PC-3 (cell line): ENCODE results near the gene SCYL1. TPM values are rescaled to one million over a fixed set of nuclear protein-coding genes. Genes with fewer than 3 reads are reported as not detected.

Experiments used
- ATAC-seq: fragments of 200-7000 bp; cut with Tn5 transposase; 2 replicates; pipeline ENCODE4 v1.9.1; 2020; ENCODE audit warnings: mild to moderate bottlenecking, moderate library complexity
- BruUV-seq: library from RNA; stranded (reverse); fragments of 400-500 nt; replicated peaks from 2 replicates; lab custom pipeline; 2021; lab: Mats Ljungman, UMichigan
- CTCF ChIA-PET: fragments of 300-600 bp; sonication (Branson Sonifier 250); formaldehyde crosslinking; loops from one replicate; lab custom pipeline; 2022; ENCODE audit warnings: antibody characterized with exemption; lab: Charles Lee
- POLR2A ChIA-PET: fragments of 300-600 bp; sonication (Branson Sonifier 250); formaldehyde crosslinking; loops from one replicate; lab custom pipeline; 2022; ENCODE audit warnings: antibody characterized with exemption; ENCODE audit not compliant: unreplicated experiment; lab: Charles Lee
- DNase-seq: peaks from one replicate; pipeline ENCODE4 v3.0.0-alpha.2; 2015
- H2AFZ ChIP-seq: fragments of 300-600 bp; sonication (generic); 2 replicates; pipeline ENCODE4 v1.6.0; 2016; ENCODE audit warnings: antibody characterized with exemption, low read length
- H3F3A ChIP-seq: fragments of 300-600 bp; sonication (generic); one replicate; pipeline ENCODE4 v1.6.0; 2017; ENCODE audit warnings: antibody characterized with exemption, low read length, control low read depth, mild to moderate bottlenecking; ENCODE audit not compliant: unreplicated experiment
- H3K27ac ChIP-seq: fragments of 300-600 bp; sonication (generic); 2 replicates; pipeline ENCODE4 v1.5.1; 2016; ENCODE audit warnings: mild to moderate bottlenecking, low read length
- H3K27me3 ChIP-seq: fragments of 300-600 bp; sonication (generic); 2 replicates; pipeline ENCODE4 v1.6.1; 2016; ENCODE audit warnings: low read length, mixed read lengths
- H3K36me3 ChIP-seq: fragments of 300-600 bp; sonication (generic); 2 replicates; pipeline ENCODE4 v1.6.1; 2016; ENCODE audit warnings: low read depth, mixed run types, low read length, mixed read lengths
- H3K4me1 ChIP-seq: fragments of 300-600 bp; sonication (generic); 2 replicates; pipeline ENCODE4 v1.5.1; 2016; ENCODE audit warnings: low read length; ENCODE audit not compliant: insufficient read depth
- H3K4me2 ChIP-seq: fragments of 300-600 bp; sonication (generic); 2 replicates; pipeline ENCODE4 v1.6.0; 2016; ENCODE audit warnings: low read length
- H3K4me3 ChIP-seq: fragments of 300-600 bp; sonication (generic); 2 replicates; pipeline ENCODE4 v1.5.1; 2016; ENCODE audit warnings: mild to moderate bottlenecking, low read length, mixed read lengths
- H3K79me2 ChIP-seq: fragments of 300-600 bp; sonication (generic); 2 replicates; pipeline ENCODE4 v1.6.1; 2017; ENCODE audit warnings: low read length, mixed read lengths
- H3K9ac ChIP-seq: fragments of 300-600 bp; sonication (generic); 2 replicates; pipeline ENCODE4 v1.6.0; 2016; ENCODE audit warnings: mild to moderate bottlenecking, low read length
- H3K9me2 ChIP-seq: fragments of 300-600 bp; sonication (generic); replicated peaks from 2 replicates; pipeline ENCODE4 v1.6.1; 2016; ENCODE audit warnings: mixed run types, low read length, mixed read lengths
- H3K9me3 ChIP-seq: fragments of 300-600 bp; sonication (generic); 2 replicates; pipeline ENCODE4 v1.6.1; 2016; ENCODE audit warnings: low read length, mixed read lengths
- H4K20me1 ChIP-seq: fragments of 300-600 bp; sonication (generic); 2 replicates; pipeline ENCODE4 v1.6.1; 2016; ENCODE audit warnings: low read length, mixed read lengths
- EZH2 ChIP-seq: fragments of 300-600 bp; sonication (generic); IDR thresholded peaks from one replicate; pipeline ENCODE4 v1.6.1; 2017; ENCODE audit warnings: antibody characterized with exemption, mild to moderate bottlenecking, low read length; ENCODE audit not compliant: unreplicated experiment
- EZH2phosphoT487 ChIP-seq: fragments of 300-600 bp; sonication (generic); IDR thresholded peaks from 2 replicates; pipeline ENCODE4 v1.6.1; 2018; ENCODE audit warnings: mild to moderate bottlenecking, antibody characterized with exemption, low read length, borderline replicate concordance
- intact Hi-C: fragments of 100-400 bp; cut with micrococcal nuclease; formaldehyde crosslinking; loops from 2 replicates; pipeline ENCODE4 v1.9.0; 2023
- total RNA-seq: library from RNA; depleted of rRNA; stranded (reverse); fragments of >200 nt; gene quantifications from 2 replicates; pipeline ENCODE4 v1.2.3, GENCODE V29; 2014
- TF ChIP-seq, protein P1 (sequence below): fragments of 300-600 bp; sonication (generic); conservative IDR thresholded peaks from 2 replicates; pipeline ENCODE4 v1.5.1; 2017; ENCODE audit warnings: antibody characterized with exemption, low read depth, mild to moderate bottlenecking, low read length

The SCYL1 gene
- total RNA-seq, 1 experiment from 2014 or later = 201 TPM

DNA sequence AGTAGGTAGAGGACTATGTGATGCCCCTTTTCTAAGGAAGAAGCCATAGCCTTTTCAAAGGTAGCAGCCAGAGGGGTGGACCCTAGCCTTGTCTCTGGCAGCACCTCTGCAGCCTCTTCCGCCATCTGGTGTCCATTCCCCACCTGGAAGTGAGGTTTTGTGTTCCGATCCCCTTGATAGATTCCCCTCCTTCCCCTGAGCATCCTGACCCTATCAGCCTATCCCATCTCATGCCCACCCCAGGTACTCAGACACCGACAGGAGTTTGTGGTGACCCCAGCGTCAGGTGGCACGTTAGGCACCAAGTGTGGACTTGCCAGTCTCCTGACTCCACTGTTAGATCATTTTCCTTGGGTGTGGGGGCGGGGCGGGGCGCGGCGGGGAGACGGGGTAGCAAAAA, 47.1 kb downstream of the SCYL1 start:
- Histone ChIP-seq H2AFZ (no peak overlapping the region), H3K4me3 (peak overlapping the region; percentile 97), H3K27ac (no peak overlapping the region), H3K27me3 (no peaks in the 10 kb centered on the region), H3K4me1 (peaks cover 53% of the 10 kb centered on the region), H3F3A (peaks cover 4% of the 10 kb centered on the region), H3K9ac (peak overlapping the region; percentile 35; the same call in 1 of the 2 replicates), H3K4me2 (peak overlapping the region; percentile 93), H3K79me2 (peaks cover 55% of the 10 kb centered on the region), H3K9me2 (no peaks in the 10 kb centered on the region), H3K36me3 (no peaks in the 10 kb centered on the region), H4K20me1 (no peaks in the 10 kb centered on the region), H3K9me3 (no peaks in the 10 kb centered on the region)
- ChIA-PET CTCF (interaction anchor here (0.7 to 3.2 kb wide), 4 partner anchors 25 to 61 kb away, joined by 5 to 25 read pairs (median 18); no protein-coding TSS in a partner anchor), POLR2A (no interaction called here)
- TF ChIP-seq, protein P1, sequence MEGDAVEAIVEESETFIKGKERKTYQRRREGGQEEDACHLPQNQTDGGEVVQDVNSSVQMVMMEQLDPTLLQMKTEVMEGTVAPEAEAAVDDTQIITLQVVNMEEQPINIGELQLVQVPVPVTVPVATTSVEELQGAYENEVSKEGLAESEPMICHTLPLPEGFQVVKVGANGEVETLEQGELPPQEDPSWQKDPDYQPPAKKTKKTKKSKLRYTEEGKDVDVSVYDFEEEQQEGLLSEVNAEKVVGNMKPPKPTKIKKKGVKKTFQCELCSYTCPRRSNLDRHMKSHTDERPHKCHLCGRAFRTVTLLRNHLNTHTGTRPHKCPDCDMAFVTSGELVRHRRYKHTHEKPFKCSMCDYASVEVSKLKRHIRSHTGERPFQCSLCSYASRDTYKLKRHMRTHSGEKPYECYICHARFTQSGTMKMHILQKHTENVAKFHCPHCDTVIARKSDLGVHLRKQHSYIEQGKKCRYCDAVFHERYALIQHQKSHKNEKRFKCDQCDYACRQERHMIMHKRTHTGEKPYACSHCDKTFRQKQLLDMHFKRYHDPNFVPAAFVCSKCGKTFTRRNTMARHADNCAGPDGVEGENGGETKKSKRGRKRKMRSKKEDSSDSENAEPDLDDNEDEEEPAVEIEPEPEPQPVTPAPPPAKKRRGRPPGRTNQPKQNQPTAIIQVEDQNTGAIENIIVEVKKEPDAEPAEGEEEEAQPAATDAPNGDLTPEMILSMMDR = peak; percentile 92
- TF ChIP-seq EZH2 (no peak), EZH2phosphoT487 (no peak)
- ATAC-seq (peak; percentile 5), DNase-seq (peak; percentile 84)
- no TSS peak for BruUV-seq
- intact Hi-C loops = loop anchor here (2.0 kb wide), 1 partner anchor 17 kb away; no protein-coding TSS in a partner anchor

DNA sequence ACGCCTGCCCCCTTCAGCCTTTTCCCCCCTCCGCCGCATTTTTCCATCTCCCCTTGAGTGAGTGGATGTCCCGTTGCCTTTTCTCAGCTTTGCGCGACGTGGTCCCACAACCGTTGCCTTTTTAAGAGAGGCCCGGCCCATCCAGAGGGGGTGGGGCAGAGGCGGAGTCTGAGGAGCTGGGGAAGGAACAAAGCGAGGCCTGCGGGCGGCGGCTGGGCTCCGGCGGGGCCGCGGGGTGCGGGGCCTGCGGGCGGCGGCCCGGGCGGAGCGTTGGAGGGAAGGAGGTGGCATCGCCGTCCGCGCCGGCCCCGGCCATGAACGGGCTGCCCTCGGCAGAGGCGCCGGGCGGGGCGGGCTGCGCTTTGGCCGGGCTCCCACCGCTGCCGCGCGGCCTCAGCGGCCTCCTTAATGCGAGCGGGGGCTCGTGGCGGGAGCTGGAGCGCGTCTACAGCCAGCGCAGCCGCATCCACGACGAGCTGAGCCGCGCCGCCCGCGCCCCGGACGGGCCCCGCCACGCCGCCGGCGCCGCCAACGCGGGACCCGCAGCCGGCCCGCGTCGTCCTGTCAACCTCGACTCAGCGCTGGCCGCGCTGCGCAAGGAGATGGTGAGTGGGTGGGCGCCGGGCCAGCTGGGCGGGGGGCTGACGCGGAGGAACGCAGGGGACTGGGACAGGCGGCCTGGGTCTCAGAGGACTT, 47.6 kb downstream of the SCYL1 start, which contains the start of gene FAM89B:
FAM89B (plus strand) TSS at position 183 of the 696 bp plus-strand sequence; CDS start at position 315, 132 bp downstream.
- intact Hi-C loops = no loop called here
- peaks cover 56% of the 10 kb centered on the region for H3K79me2 ChIP-seq
- peaks cover 58% of the 10 kb centered on the region for H3K4me1 ChIP-seq
- peak within 1 kb of the TSS; percentile 93 for H3K4me2 ChIP-seq
- BruUV-seq = no TSS peak
- no peak within 1 kb of the TSS for H3K27ac ChIP-seq
- peak within 1 kb of the TSS; percentile 93; the same call in 1 of the 2 replicates for H3K9ac ChIP-seq
- H3K4me3 ChIP-seq = peak within 1 kb of the TSS; percentile 97
- DNase-seq = peak; percentile 92
- no peaks in the 10 kb centered on the region; the same call in 1 of the 2 replicates for H4K20me1 ChIP-seq
- H3K9me2 ChIP-seq = no peaks in the 10 kb centered on the region
- peak; percentile 15 for ATAC-seq
- no peaks in the 10 kb centered on the region for H3K27me3 ChIP-seq
- TF ChIP-seq EZH2phosphoT487 (no peak), EZH2 (no peak)
- TF ChIP-seq, protein P1 = no peak
- ChIA-PET POLR2A (no interaction called here), CTCF (interaction anchor here (0.6 to 1.7 kb wide), 7 partner anchors 13 to 509 kb away, joined by 3 to 24 read pairs (median 5); partner anchors contain the start of gene PCNX3)
- H3F3A ChIP-seq = peaks cover 4% of the 10 kb centered on the region
- no peaks in the 10 kb centered on the region for H3K36me3 ChIP-seq
- no peaks in the 10 kb centered on the region for H3K9me3 ChIP-seq
- no peak within 1 kb of the TSS for H2AFZ ChIP-seq
